HUES64 (cell line): Measurements from ENCODE around the gene DRG1.
"Not testable (repeated sequence)": the region's sequence is repeated elsewhere in the genome, so short reads cannot be mapped to it uniquely, and the experiment has no call there.

ENCODE experiments used
- H3K27ac ChIP-seq: 2 replicates; pipeline ENCODE4 v1.7.0; 2013; ENCODE audit warnings: low read depth, low read length, inconsistent platforms
- H3K27me3 ChIP-seq: 2 replicates; pipeline ENCODE4 v1.6.1; 2013; ENCODE audit warnings: mild to moderate bottlenecking, low read length; ENCODE audit not compliant: insufficient read depth
- H3K36me3 ChIP-seq: 2 replicates; pipeline ENCODE4 v1.6.1; 2013; ENCODE audit warnings: mild to moderate bottlenecking, low read length; ENCODE audit not compliant: insufficient read depth
- H3K4me1 ChIP-seq: 2 replicates; pipeline ENCODE4 v1.6.1; 2013; ENCODE audit warnings: mild to moderate bottlenecking, low read length, moderate library complexity; ENCODE audit not compliant: insufficient read depth
- H3K4me3 ChIP-seq: 2 replicates; pipeline ENCODE4 v1.5.1; 2013; ENCODE audit warnings: mild to moderate bottlenecking, low read length, moderate library complexity
- H3K9ac ChIP-seq: 2 replicates; pipeline ENCODE4 v1.6.1; 2013; ENCODE audit warnings: mild to moderate bottlenecking, low read depth, low read length
- H3K9me3 ChIP-seq: 2 replicates; pipeline ENCODE4 v1.6.1; 2013; ENCODE audit warnings: low read depth, low read length; ENCODE audit not compliant: insufficient read depth
- WGBS: fragments of 150-250, 120-280 bp; methylation state at CpG from one replicate; pipeline ENCODE4 v1.1.7; 2013; ENCODE audit warnings: missing lambda C conversion rate; 5-methylcytosine and 5-hydroxymethylcytosine counted together

Gene DRG1

DNA sequence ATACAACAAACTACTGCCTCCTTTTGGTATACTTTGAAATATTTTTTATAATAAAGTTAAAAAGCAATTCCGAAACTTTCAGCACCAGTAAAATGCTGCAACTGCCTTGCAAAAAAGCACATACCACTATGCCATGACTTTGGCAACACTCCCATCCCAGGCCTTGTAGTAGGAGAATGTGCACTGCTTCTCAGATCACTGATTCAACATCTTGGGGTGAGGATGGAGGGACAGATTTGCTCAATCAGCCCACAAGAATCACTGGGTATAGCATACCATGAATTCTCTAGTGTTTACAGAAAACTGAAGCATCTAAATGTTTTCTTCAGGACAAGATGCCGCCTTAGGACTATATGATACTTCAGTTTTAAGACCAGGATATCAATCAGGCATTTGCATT lies 75.3 kb downstream of the DRG1 start:
- peaks cover 57% of the 10 kb centered on the region for H3K36me3 ChIP-seq
- no peaks in the 10 kb centered on the region for H3K4me1 ChIP-seq
- no peaks in the 10 kb centered on the region for H3K27me3 ChIP-seq
- H3K9ac ChIP-seq, result no peak overlapping the region
- H3K9me3 ChIP-seq, result no peaks in the 10 kb centered on the region
- 92% methylated on average over 1 of the region's 2 CpGs for WGBS
- H3K27ac ChIP-seq, result no peak overlapping the region
- no peak overlapping the region for H3K4me3 ChIP-seq

DNA sequence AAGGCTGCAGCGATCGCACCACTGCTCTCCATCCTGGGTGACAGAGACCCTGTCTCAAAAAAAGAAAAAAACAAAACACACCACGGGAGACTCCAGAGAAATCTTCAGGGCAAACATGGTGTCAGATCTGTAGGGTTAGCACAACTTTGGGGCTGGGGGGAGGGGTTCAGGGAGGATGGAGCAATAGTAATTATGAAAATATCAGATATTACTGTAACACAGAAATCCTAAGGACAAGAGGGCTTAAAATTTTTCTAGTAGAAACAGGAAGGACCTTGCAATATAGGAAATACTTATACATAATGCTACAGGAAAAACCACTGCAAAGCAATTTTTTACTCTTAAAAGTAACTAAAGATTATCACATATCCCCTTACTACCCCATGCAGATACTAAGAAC lies 76.4 kb downstream of the DRG1 start:
- peaks cover 63% of the 10 kb centered on the region for H3K36me3 ChIP-seq
- H3K9me3 ChIP-seq, result no peaks in the 10 kb centered on the region
- no peak overlapping the region for H3K27ac ChIP-seq
- no peak overlapping the region for H3K4me3 ChIP-seq
- no peak overlapping the region for H3K9ac ChIP-seq
- H3K27me3 ChIP-seq, result no peaks in the 10 kb centered on the region
- no peaks in the 10 kb centered on the region for H3K4me1 ChIP-seq
- WGBS, result 98% methylated on average over 3 of the region's 3 CpGs

DNA sequence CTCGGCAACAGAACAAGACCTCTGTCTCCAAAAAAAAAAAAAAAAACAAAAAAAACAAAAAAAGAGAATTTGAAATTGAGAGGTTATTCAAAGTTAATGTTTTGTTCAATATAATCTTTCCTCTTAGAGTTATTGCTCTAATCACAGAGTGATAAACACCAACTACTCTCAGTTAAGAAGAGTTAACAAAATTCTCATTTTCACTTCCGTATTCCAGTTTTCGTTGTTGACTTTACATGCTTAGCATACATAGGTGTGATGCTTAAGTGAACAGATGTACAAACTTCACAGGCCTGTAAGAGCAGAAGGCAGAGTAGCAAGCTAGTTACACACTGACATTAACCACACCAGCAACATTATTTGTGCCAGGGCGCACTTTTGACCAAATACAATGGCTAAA lies 77.9 kb downstream of the DRG1 start:
- 94% methylated on average over 3 of the region's 4 CpGs for WGBS
- no peaks in the 10 kb centered on the region for H3K9me3 ChIP-seq
- no peak overlapping the region for H3K9ac ChIP-seq
- peaks cover 67% of the 10 kb centered on the region for H3K36me3 ChIP-seq
- no peak overlapping the region for H3K4me3 ChIP-seq
- H3K4me1 ChIP-seq, result no peaks in the 10 kb centered on the region
- no peaks in the 10 kb centered on the region for H3K27me3 ChIP-seq
- no peak overlapping the region for H3K27ac ChIP-seq

DNA sequence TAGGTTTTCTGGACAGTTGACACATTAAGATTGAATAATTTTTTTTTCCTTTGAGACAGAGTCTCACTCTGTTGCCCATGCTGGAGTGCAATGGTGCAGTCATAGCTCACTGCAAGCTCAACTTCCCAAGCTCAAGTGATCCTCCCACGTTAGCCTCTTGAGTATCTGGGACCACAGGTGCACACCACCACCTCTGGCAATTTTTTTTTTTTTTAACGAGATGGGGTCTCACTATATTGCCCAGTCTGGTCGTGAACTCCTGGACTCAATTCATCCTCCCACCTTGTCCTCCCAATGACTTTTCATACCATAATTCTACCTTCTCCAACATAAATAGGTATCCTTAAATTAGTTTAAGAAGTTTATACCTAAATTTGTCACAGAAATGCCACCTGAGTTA lies 81.7 kb downstream of the DRG1 start:
- WGBS, result 95% methylated on average over 3 of the region's 3 CpGs
- Histone ChIP-seq H3K9me3 (no peaks in the 10 kb centered on the region), H3K4me3 (no peak overlapping the region), H3K27ac (no peak overlapping the region), H3K4me1 (no peaks in the 10 kb centered on the region), H3K27me3 (no peaks in the 10 kb centered on the region), H3K9ac (no peak overlapping the region), H3K36me3 (peaks cover 77% of the 10 kb centered on the region)

DNA sequence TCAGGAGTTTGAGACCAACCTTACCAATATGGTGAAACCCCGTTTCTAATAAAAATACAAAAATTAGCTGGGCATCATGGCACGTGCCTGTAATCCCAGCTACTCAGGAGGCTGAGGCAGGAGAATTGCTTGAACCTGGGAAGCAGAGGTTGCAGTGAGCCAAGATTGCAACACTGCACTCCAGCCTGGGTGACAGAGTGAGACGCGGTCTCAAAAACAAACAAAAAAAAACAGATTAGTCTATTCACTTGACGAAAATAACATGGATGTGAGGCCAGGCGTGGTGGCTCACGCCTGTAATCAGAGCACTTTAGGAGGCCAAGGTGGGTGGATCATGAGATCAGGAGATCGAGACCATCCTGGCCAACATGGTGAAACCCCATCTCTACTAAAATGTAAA lies 83.1 kb downstream of the DRG1 start:
- not testable (repeated sequence) for H3K4me1 ChIP-seq, H3K4me3 ChIP-seq, H3K9me3 ChIP-seq, H3K9ac ChIP-seq, H3K27ac ChIP-seq, H3K27me3 ChIP-seq
- peaks cover 74% of the 10 kb centered on the region for H3K36me3 ChIP-seq
- WGBS, result 95% methylated on average over 8 of the region's 8 CpGs
